T47D (cell line): ENCODE measurements around the gene SHLD1.
"Not testable (repeated sequence)": the region's sequence is repeated elsewhere in the genome, so short reads cannot be mapped to it uniquely, and the experiment has no call there.

Experiments
- DNase-seq, 2 experiments: peaks; one replicate each; pipeline versions ENCODE4 v3.0.0 to v3.0.0-alpha.2; 2011 to 2012; ENCODE audit warnings: low read depth in 1 of 2, low spot score in 1 of 2
- JUND ChIP-seq: IDR thresholded peaks from 2 replicates; pipeline ENCODE4 v1.6.1; 2012; ENCODE audit warnings: low read depth
- in situ Hi-C: cut with HindIII; loops from 2 replicates; pipeline ENCODE4 v1.10.0; 2016; ENCODE audit warnings: low sequenced_read_pairs, low pct_unique_long_range_greater_than_20kb

The SHLD1 gene, protein sequence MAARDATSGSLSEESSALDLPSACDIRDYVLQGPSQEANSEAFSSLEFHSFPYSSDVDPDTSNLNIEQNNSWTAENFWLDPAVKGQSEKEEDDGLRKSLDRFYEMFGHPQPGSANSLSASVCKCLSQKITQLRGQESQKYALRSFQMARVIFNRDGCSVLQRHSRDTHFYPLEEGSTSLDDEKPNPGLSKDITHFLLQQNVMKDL

DNA sequence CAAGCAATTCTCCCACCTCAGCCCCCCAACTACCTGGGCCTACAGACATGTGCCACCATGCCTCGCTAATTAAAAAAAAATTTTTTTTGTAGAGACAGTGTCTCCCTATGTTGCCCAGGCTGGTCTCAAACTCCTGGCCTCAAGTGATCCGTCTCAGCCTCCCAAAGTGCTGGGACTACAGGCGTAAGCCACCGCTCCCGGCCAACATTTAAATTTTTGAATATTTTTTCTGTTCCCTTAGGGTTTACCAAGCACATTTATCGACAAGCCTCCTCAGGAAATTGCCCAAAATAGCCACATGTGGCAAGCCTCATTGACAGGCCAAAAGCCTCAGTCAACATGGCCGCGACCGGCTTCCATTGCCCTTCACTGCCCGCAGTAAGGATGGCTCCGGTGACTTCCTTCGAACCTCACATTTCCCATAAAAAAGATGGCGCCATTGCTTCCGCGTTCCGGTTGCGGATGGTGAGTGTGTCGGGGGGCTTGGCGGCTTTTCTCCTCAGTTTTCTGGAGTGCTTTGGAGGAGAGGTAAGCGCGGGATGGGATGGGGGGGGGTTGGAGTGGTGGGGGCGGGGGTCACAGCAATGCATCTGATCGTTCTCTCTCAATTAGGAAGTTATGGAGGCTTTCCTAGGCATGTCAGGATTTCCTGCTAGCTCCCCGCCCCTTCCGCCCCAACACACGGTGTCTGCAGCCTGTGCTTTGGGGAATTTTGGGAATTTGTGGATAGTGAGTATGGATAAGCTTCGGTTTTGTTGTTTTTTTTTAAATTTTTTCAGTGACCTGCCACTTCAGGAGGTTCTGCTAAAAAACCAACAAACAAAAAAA lies at the start of gene SHLD1:
SHLD1 (plus strand) TSS at position 450 of the 828 bp plus-strand sequence. CDS start 22,465 bp downstream, outside the sequence.
- peak; percentile 51 to 92 for DNase-seq
- no peak for TF ChIP-seq JUND
- in situ Hi-C loops = no loop called here

DNA sequence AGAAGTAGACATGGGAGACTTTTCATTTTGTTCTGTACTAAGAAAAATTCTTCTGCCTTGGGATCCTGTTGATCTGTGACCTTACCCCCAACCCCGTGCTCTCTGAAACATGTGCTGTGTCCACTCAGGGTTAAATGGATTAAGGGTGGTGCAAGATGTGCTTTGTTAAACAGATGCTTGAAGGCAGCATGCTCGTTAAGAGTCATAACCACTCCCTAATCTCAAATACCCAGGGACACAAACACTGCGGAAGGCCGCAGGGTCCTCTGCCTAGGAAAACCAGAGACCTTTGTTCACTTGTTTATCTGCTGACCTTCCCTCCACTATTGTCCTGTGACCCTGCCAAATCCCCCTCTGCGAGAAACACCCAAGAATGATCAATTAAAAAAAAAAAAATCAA lies 47.9 kb upstream of the SHLD1 start:
- DNase-seq, in situ Hi-C loops: not testable (repeated sequence)

DNA sequence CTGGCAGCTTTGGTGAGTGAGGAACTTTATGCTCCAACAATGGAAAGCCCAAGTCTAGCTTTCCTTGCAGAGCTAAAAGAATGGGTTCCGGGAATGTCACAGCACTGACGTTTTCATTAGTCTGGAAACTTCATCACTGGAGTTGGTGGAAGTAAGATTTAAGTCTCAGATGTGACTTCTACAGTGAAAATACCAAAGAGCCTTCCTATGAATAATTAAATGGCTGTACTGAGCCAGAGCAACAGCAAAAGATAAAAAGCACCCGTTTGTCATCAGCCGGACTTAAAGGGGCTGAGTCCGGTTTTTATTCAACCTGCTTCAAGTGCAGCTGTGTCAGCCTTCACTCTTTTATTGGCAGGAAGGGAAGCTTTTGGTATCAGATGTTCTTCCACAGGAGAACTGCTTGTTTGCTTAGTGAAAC lies 46.5 kb upstream of the SHLD1 start:
- DNase-seq = no peak
- in situ Hi-C loops = no loop called here
- no peak for TF ChIP-seq JUND

DNA sequence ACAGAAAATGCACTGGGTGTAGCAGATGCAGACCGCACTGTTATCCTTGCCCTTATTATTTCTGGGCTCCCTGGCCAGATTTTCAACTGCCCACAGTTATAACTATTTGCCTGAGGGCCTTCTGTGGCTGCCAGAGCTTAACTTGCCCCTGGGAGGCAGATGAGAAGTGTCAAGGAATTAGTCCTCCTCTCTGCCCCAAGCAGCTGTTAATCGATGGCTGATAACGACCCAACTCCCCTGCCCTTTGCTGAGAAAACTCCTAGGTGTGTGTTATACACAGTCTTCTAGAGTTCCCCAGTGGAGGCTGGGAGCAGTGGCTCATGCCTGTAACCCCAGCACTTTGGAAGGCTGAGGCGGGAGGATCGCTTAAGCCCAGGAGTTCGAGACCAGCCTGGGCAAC lies 44.4 kb upstream of the SHLD1 start:
- in situ Hi-C loops = no loop called here
- DNase-seq = no peak
- no peak for TF ChIP-seq JUND

DNA sequence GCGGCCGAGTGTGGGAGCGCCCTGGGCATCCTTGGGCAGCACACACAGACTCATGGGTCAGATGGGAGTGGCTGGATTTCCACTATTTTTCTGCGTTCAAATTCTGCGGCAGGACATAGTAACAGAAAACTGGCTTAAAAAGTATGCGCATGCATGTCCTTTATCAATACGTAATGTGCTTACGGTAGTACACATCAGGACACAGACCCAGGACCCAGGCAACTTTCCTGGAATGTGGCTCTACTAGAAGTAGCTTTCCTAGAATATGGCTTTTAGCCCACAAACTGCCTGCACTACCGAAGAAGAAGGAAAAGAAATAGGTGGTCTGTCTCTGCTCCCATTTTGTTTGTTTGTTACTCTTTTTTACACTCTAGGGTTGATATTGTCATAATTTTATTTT lies 43.4 kb upstream of the SHLD1 start:
- DNase-seq = no peak
- TF ChIP-seq JUND = no peak
- in situ Hi-C loops = no loop called here

DNA sequence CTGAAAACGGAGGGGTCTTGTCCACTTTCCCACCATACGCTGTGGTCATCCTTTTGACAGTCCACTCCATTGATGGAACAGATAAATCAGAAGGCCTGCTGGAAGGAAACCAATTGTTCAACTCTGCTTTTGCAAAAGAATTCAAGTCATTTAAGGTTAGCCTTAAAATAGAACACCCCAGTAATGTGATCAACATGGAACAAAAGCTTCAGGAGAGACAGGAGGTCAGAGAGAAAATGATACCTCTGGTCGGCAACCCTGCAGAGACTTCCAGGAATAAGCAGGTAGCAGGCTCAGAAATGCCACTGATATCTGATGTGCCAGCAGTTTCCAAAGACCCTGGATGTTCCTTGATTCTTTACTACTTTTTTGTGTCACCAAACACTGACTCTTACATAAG lies 39.6 kb upstream of the SHLD1 start:
- in situ Hi-C loops = no loop called here
- no peak for TF ChIP-seq JUND
- DNase-seq = no peak

DNA sequence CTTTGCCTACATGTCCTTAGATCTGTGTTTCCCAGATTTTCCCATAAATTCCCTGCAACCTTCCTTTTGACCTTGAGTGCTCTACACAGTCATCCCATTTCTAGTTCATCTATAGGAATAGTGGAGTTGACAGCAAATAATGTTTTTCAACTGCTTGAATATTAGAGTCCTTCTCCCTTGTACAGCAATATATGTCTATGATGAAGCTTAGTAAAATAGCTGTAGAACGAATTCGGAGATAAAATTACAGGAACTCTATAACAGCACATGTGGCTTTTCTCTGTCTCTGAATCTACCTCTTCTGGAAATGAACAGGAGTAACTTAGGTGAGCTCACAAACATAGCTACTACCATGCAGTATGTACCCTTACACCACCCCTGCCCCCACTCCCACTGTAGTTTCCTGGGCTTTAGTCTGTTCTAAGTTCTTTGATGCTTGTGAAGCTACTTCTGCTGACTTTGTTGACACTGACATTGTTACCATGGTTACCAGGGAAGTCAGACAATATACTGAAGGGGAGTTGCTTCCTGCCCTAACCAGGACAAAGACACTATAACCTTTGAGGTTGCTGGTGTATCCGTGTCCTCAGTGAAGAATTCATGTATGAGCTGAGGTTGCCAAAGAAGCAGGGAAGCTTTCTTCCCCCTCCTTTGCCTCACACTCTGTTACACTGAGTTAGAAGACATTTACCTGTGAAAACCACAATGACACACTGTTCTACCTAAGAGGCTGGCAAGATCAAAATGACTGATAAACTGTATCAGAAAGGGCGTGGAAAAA lies 35.8 kb upstream of the SHLD1 start:
- no peak for DNase-seq
- TF ChIP-seq JUND = no peak
- in situ Hi-C loops = no loop called here

DNA sequence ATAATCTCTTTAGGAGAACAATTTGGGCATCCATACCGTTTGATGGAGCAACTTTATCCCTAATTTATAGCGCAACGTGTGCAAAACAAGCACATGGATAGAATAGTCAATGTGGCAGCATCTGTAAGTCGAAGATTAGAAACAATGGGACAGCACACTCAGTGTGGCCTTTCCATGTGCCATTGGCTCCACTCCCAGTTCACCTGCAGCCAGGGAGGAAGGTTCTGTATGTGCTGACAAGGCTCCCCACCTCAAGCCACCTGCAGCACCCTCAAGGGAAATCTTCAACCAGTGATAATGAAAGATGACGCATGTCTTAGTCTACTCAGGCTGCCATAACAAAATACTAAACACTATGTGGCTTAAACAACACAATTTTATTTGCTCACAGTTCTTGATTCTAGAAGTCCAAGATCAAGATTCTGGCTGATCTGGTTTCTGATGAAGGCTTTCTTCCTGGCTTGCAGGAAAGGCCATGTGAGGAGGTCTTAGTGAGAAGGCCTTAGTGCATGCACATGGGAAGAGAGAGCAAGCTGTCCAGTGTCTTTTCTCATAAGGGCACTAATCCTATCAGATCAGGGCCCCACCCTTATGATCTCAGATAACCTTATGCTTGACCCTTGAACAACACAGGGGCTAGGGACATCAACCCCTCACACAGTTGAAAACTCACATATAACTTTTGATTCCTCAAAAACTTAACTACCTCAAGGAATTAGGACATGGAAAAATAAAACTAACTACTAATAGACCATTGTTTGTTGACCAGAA lies 34.9 kb upstream of the SHLD1 start:
- no peak for TF ChIP-seq JUND
- in situ Hi-C loops = no loop called here
- DNase-seq = no peak

DNA sequence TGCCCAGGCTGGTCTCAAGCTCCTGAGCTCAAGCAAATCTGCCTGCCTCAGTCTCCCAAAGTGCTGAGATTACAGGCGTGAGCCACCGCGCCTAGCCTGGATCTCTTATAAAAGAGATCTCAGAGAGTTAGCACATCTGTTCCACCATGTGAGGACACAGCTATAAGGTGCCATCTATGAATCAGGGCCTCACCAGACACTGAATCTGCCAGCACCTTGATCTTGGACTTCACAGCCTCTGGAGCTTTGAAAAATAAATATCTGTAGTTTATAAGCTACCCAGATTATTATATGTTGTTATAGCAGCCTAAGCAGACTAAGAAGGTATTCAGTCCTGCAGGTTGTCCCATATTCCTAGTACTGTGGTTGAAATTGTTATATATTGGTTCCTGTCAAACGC lies 33.2 kb upstream of the SHLD1 start:
- in situ Hi-C loops = no loop called here
- TF ChIP-seq JUND = no peak
- DNase-seq = no peak

DNA sequence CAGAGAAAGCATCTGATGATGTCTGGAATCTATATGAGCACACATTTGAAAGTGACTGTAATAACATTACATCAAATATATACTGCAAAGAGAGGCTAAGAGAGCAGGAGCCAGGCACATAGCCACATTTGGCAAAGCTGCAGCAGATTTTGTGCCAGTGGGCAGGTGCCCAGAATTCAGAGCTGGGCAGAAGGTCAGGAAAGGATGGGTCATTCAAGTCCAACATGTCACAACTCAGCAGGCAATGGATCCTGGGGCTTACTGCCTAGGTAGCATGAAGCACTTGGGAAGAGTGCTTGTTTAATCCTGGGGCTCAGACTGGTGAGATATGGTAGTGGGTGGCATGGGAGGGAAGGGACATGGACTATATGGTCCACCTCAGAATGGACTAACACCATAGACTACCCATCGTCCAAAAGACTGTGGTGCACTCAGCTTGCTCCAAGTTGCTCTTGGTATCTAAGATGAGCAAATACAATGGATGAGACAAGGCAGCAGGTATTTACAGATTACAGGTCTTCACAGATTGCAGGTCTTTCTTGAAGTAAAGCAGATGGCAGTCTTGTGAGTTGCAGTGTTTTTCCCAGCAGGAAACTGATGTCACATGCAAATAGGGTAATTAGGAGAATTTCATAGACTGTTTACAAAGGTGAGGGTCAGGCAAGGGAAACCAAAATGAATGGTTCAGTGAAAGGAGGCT lies 31.2 kb upstream of the SHLD1 start:
- no peak for DNase-seq
- no peak for TF ChIP-seq JUND
- in situ Hi-C loops = no loop called here

DNA sequence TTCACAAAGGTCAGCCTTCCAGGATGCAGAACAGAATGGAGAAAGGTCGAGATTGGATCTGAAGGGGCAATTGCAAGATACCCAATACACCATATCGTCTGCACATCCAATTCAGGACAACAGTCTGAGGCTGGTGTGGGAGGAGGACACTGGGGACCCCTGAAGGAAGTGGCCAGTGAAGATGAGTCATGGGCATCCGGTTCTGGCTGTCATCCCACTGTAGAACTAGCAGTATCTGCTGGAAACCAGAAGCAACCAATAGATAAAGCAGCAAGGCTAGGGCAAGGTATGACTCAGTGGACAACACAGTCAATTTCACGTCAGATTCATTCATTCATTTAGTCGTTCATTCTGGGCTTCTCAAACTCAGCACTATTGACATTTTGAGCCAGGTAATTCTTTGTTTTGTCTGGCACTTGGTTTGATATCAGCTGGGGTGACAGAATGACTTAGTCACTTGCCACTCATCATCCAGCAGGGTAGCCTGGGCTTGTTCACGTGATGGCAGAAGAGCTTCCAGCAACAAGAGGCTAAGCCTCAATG lies 30.3 kb upstream of the SHLD1 start:
- in situ Hi-C loops = no loop called here
- no peak for DNase-seq
- TF ChIP-seq JUND = no peak
